ENCODE data around the gene DNAJB9. TPM values are rescaled to one million over a fixed set of nuclear protein-coding genes. Genes with fewer than 3 reads are reported as not detected.

DNAJB9 gene
- polyA plus RNA-seq, 1 experiment: 9.3 TPM

Other genes with a start within 250 kb of the DNAJB9 start
- 0.24 and 0.66 TPM in 2 replicates for gene NRCAM, start 113.4 kb upstream of the DNAJB9 start, polyA plus RNA-seq (2011; rRNA removed)
- gene PNPLA8, start 43.7 kb upstream of the DNAJB9 start, polyA plus RNA-seq (2011; rRNA removed): 18.7 and 26.7 TPM in 2 replicates
- 8.4 and 11.4 TPM in 2 replicates for gene THAP5, start 168 bp upstream of the DNAJB9 start, polyA plus RNA-seq (2011; rRNA removed)